ENCODE data around the gene HMOX2. TPM values are rescaled to one million over a fixed set of nuclear protein-coding genes. Genes with fewer than 3 reads are reported as not detected.

HMOX2 gene
- total RNA-seq, 4 donors from 2014 or later = 26.6 to 45.9 (median 44.7) TPM

DNA sequence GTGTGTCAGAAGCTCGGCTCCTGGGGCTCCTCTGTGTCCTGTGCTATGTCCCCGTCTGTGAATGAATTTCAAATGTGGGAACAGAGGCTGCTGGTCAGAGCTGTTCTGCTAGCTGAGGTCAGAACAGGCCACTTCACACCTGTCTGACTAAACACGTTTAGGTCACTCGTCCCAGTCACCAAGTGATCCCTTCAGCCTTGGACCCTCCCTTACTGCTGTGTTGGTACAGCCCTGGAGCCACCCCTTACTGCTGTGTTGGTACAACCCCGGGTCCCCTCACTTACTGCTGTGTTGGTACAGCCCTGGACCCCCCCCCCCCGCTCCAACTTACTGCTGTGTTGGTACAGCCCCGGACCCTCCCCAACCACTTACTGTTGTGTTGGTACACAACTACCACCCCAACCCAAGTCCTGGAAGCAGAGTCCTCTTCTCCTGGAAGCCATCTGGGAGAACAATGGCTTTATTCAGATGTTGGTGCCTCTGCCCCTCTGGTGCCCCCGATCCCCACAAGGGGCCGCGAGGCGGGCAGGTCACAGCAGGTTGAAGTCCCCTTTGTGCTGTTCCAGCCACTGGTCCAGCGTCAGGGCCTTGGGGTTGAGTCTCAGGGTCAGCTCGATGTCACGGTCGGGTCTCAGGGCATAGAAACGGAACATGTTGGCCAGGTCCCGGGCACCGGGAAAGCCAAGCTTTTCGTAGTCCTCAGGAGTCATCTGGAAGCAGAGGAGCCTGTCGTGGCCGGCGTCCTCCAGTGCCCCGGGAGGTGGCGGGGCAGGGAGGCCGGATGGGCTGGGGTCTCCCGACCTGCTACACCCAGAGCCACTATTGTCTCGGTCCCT lies 14.7 kb upstream of the HMOX2 start:
- Histone ChIP-seq H3K36me3 (peaks cover 13 to 93% (median 67%) of the 10 kb centered on the region in 4 donors), H3K4me3 (no peak overlapping the region), H3K27me3 (no peaks in the 10 kb centered on the region), H3K4me1 (peaks cover 0 to 4% (median 0%) of the 10 kb centered on the region in 4 donors), H3K27ac (replicated peaks in 1 of 4) (no peak overlapping the region), H3K9me3 (no peaks in the 10 kb centered on the region)
- intact Hi-C loops (cut with DNase I) = no loop called here
- 80% methylated on average over 10 of the region's 27 CpGs for WGBS
- no peak for TF ChIP-seq EP300 (IDR thresholded peaks at IDR 0.05)
- TF ChIP-seq POLR2A (IDR thresholded peaks at IDR 0.05; ENCODE audit: low read depth) = no peak
- no peak for TF ChIP-seq CTCF (IDR thresholded peaks at IDR 0.05)
- TF ChIP-seq POLR2AphosphoS5 (IDR thresholded peaks at IDR 0.05) = no peak
- no peak for DNase-seq (ENCODE audit: extremely low spot score)

DNA sequence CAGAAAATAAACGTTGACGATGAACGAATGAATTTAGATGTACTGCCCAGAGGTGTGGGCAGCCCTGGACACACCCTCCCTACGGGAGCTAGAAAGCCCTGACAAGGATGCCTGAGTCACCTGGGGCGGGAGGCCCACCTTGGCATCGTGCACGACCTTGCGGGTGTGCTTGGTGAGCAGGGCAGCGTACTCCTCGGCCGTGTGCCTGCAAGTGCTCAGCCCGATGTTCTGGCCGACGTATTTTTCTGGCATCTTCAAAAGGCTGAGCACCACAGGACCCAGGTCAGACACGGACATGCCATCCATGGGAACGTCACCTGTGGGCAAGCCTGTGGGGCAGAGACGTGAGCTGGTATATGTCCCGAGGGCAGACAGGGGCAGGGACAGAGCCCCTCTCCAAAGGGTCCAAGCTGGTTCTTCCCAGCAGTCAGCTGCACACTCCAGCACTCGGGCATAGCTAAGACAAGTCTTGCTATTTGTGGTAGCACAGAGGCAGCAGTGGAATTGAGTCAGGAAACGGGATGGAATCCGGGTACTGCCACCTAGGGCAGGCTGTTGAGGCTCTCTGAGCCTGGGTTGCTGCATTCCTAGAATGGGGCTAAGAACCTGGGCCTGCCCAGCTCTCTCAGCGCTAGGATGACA lies 12.6 kb upstream of the HMOX2 start:
- no peaks in the 10 kb centered on the region for H3K27me3 ChIP-seq
- intact Hi-C loops (cut with DNase I) = no loop called here
- peaks cover 0 to 4% (median 0%) of the 10 kb centered on the region in 4 donors for H3K4me1 ChIP-seq
- no peak for TF ChIP-seq EP300 (IDR thresholded peaks at IDR 0.05)
- TF ChIP-seq POLR2A (IDR thresholded peaks at IDR 0.05; ENCODE audit: low read depth) = no peak
- TF ChIP-seq POLR2AphosphoS5 (IDR thresholded peaks at IDR 0.05) = no peak
- no peak for TF ChIP-seq CTCF (IDR thresholded peaks at IDR 0.05)
- no peak for DNase-seq (ENCODE audit: extremely low spot score)
- no peaks in the 10 kb centered on the region for H3K9me3 ChIP-seq
- H3K36me3 ChIP-seq = peaks cover 12 to 92% (median 66%) of the 10 kb centered on the region in 4 donors
- H3K27ac ChIP-seq (replicated peaks in 1 of 4) = no peak overlapping the region
- H3K4me3 ChIP-seq = no peak overlapping the region
- WGBS = 82% methylated on average over 13 of the region's 22 CpGs

GRCh38 chr16:4465977-4466779 lies 10.0 kb upstream of the HMOX2 start:
- intact Hi-C loops (cut with DNase I) = no loop called here
- no peak overlapping the region for H3K4me3 ChIP-seq
- no peak overlapping the region for H3K27ac ChIP-seq (replicated peaks in 1 of 4)
- peaks cover 0 to 4% (median 0%) of the 10 kb centered on the region in 4 donors for H3K4me1 ChIP-seq
- H3K9me3 ChIP-seq = no peaks in the 10 kb centered on the region
- no peak for DNase-seq (ENCODE audit: extremely low spot score)
- peaks cover 18 to 90% (median 63%) of the 10 kb centered on the region in 4 donors for H3K36me3 ChIP-seq
- TF ChIP-seq EP300 (IDR thresholded peaks at IDR 0.05) (no peak), CTCF (IDR thresholded peaks at IDR 0.05) (no peak), POLR2AphosphoS5 (IDR thresholded peaks at IDR 0.05) (no peak), POLR2A (IDR thresholded peaks at IDR 0.05; ENCODE audit: low read depth) (no peak)
- H3K27me3 ChIP-seq = no peaks in the 10 kb centered on the region
- WGBS = 89% methylated on average over 20 of the region's 32 CpGs

DNA sequence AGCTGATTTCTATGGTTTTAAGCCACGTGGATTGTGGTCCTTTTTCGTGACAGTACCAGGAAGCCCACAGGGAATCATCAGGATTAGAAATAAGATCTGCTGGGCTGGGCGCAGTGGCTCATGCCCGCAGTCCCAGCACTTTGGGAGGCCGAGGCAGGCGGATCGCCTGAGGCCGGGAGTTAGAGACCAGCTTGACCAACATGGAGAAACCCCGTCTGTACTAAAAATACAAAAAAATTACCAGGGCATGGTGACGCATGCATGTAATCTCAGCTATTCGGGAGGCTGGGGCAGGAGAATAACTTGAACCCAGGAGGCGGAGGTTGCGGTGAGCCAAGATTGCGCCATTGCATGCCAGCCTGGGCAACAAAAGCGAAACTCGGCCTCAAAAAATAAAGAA lies 8.3 kb upstream of the HMOX2 start:
- no peak overlapping the region for H3K4me3 ChIP-seq
- TF ChIP-seq POLR2A (IDR thresholded peaks at IDR 0.05; ENCODE audit: low read depth) (no peak), CTCF (IDR thresholded peaks at IDR 0.05) (no peak), EP300 (IDR thresholded peaks at IDR 0.05) (no peak), POLR2AphosphoS5 (IDR thresholded peaks at IDR 0.05) (no peak)
- H3K27me3 ChIP-seq = no peaks in the 10 kb centered on the region
- no peak for DNase-seq (ENCODE audit: extremely low spot score)
- peaks cover 0 to 4% (median 0%) of the 10 kb centered on the region in 4 donors for H3K4me1 ChIP-seq
- no peaks in the 10 kb centered on the region for H3K9me3 ChIP-seq
- H3K36me3 ChIP-seq = peaks cover 18 to 73% (median 52%) of the 10 kb centered on the region in 4 donors
- H3K27ac ChIP-seq (replicated peaks in 1 of 4) = no peak overlapping the region
- 92% methylated on average over 16 of the region's 16 CpGs for WGBS
- intact Hi-C loops (cut with DNase I) = no loop called here

All from esophagus muscularis mucosa (tissue), 4 donors.